Measurements from ENCODE around the gene RAB34. TPM values are rescaled to one million over a fixed set of nuclear protein-coding genes. Genes with fewer than 3 reads are reported as not detected.

RAB34 gene
- total and polyA plus RNA-seq, 2 donors (not counting 3 experiments of a cell fraction or from before 2014, with no cell fraction given): 62.3 to 113 TPM

DNA sequence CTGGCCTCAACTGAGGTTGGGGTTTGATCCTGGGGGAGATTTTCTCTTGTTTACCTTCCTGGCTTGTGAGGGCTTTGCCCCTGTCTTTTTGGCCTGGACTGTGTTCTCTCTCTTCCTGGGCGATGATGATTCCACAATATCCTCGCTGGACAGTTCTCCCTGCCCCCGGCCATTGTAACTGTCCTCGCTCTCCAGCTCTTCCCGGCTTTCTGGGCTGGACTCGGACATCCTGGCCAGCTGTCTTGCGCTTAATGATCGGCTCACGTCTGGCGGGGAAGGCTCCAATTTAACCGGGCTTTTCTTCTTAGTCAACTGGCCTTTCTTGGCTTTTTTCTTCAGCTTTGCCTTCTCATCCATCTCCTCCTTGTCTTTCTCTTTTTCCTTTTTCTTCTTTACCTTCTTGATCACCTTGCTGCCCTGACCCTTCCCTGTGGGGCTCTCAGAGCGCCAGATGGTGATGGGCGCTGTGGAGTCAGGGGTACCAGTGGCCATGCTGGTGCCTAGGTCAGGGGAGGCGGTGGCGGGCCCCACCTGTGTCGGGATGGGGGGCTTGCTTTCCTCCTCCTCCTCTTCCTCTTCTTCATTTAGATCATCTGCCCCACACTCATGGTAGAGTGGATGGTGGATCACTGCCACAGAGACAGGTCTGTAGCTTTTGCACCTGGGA, 14.0 kb downstream of the RAB34 start:
- intact Hi-C loops (cut with micrococcal nuclease): no loop called here
- Histone ChIP-seq H3K4me1 (ENCODE audit: control insufficient read depth, extremely low read depth, insufficient read depth, low read length) (no peaks in the 10 kb centered on the region), H3K9me1 (replicated peaks; ENCODE audit: control insufficient read depth, extremely low read depth, insufficient read depth, low read length) (no peaks in the 10 kb centered on the region), H2AFZ (ENCODE audit: low read depth, low read length) (no peak overlapping the region), H3K9ac (replicated peaks; ENCODE audit: extremely low read depth, insufficient read depth, low read length) (no peak overlapping the region), H3K36me3 (ENCODE audit: control insufficient read depth in 2 of 2, extremely low read depth in 1 of 2, insufficient read depth in 2 of 2, low read length in 2 of 2) (peaks cover 15 to 54% of the 10 kb centered on the region in 2 experiments), H3K4me3 (replicated peaks in 1 of 3; ENCODE audit: insufficient read depth in 1 of 3, low read depth in 1 of 3, low read length in 3 of 3) (no peak overlapping the region), H3K27ac (ENCODE audit: insufficient read depth, low read depth, low read length) (no peak overlapping the region), H4K20me1 (replicated peaks; ENCODE audit: control insufficient read depth, extremely low read depth, insufficient read depth, low read length) (no peaks in the 10 kb centered on the region), H3K4me2 (ENCODE audit: insufficient read depth, low read length) (no peak overlapping the region), H3K27me3 (ENCODE audit: control insufficient read depth in 2 of 2, insufficient read depth in 2 of 2, low read length in 2 of 2) (no peaks in the 10 kb centered on the region), H3K9me3 (replicated peaks; ENCODE audit: control insufficient read depth, insufficient read depth, low read length) (no peaks in the 10 kb centered on the region), H3K79me2 (ENCODE audit: control insufficient read depth, insufficient read depth, low read length) (no peaks in the 10 kb centered on the region)
- ChIA-PET CTCF (interaction anchor here (1.9 kb wide), 1 partner anchor 57 kb away, joined by 6 read pairs; no protein-coding TSS in a partner anchor), POLR2A (no interaction called here)
- FAIRE-seq (no peak), DNase-seq (ENCODE audit: low read depth, low spot score) (no peak)
- TF ChIP-seq MAX (IDR thresholded peaks at IDR 0.05; ENCODE audit: insufficient read depth, insufficient read length): no peak
- TF ChIP-seq FOS (IDR thresholded peaks at IDR 0.05; ENCODE audit: borderline replicate concordance, insufficient read depth, low read length): no peak
- no peak for TF ChIP-seq EZH2 (IDR thresholded peaks at IDR 0.05; ENCODE audit: borderline replicate concordance, low read depth, low read length, severe bottlenecking)
- no peak for TF ChIP-seq POLR2AphosphoS5 (IDR thresholded peaks at IDR 0.05; ENCODE audit: insufficient read depth, low read depth, low read length)
- TF ChIP-seq POLR2A (IDR thresholded peaks at IDR 0.05; ENCODE audit: low read depth, low read length): no peak
- TF ChIP-seq JUN (IDR thresholded peaks at IDR 0.05; ENCODE audit: borderline replicate concordance, insufficient read depth, insufficient read length, low read depth): no peak
- no peak for TF ChIP-seq GATA2 (IDR thresholded peaks at IDR 0.05; ENCODE audit: insufficient read depth, insufficient read length, low read depth, low read length)
- no peak for TF ChIP-seq MYC (IDR thresholded peaks at IDR 0.05; ENCODE audit: low read depth, low read length)
- TF ChIP-seq, protein P1, sequence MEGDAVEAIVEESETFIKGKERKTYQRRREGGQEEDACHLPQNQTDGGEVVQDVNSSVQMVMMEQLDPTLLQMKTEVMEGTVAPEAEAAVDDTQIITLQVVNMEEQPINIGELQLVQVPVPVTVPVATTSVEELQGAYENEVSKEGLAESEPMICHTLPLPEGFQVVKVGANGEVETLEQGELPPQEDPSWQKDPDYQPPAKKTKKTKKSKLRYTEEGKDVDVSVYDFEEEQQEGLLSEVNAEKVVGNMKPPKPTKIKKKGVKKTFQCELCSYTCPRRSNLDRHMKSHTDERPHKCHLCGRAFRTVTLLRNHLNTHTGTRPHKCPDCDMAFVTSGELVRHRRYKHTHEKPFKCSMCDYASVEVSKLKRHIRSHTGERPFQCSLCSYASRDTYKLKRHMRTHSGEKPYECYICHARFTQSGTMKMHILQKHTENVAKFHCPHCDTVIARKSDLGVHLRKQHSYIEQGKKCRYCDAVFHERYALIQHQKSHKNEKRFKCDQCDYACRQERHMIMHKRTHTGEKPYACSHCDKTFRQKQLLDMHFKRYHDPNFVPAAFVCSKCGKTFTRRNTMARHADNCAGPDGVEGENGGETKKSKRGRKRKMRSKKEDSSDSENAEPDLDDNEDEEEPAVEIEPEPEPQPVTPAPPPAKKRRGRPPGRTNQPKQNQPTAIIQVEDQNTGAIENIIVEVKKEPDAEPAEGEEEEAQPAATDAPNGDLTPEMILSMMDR (IDR thresholded peaks at IDR 0.05; ENCODE audit: extremely low read depth in 1 of 2, insufficient read depth in 1 of 2, low read depth in 1 of 2, low read length in 2 of 2): no peak
- no TSS peak for BruUV-seq (replicated peaks)
- dilution Hi-C loops (cut with MboI; ENCODE audit: extremely low pct_ligation_motif_present, low sequenced_read_pairs): no loop called here

All from endothelial cell of umbilical vein (primary cell).